ENCODE results near the gene GPATCH11.

The GPATCH11 gene

GRCh38 chr2:37142546-37142945, 58.2 kb downstream of the GPATCH11 start:
- no peaks in the 10 kb centered on the region for H3K27me3 ChIP-seq (replicated peaks; ENCODE audit: control insufficient read depth, insufficient read depth, low read length, poor library complexity, severe bottlenecking)
- H3K27ac ChIP-seq (ENCODE audit: insufficient read depth, low read length, poor library complexity, severe bottlenecking) = no peak overlapping the region
- peaks cover 37% of the 10 kb centered on the region for H3K36me3 ChIP-seq (ENCODE audit: control insufficient read depth, insufficient read depth, low read length)
- no peak overlapping the region for H3K4me3 ChIP-seq (ENCODE audit: insufficient read depth, low read depth, low read length, poor library complexity, severe bottlenecking)
- no peak for DNase-seq
- H3K9me3 ChIP-seq (ENCODE audit: control insufficient read depth, low read length) = no peaks in the 10 kb centered on the region
- no peaks in the 10 kb centered on the region for H3K4me1 ChIP-seq (ENCODE audit: control insufficient read depth, insufficient read depth, low read length, poor library complexity, severe bottlenecking)

GRCh38 chr2:37143974-37144373, 59.7 kb downstream of the GPATCH11 start:
- H3K9me3 ChIP-seq (ENCODE audit: control insufficient read depth, low read length) = no peaks in the 10 kb centered on the region
- no peak overlapping the region for H3K27ac ChIP-seq (ENCODE audit: insufficient read depth, low read length, poor library complexity, severe bottlenecking)
- H3K27me3 ChIP-seq (replicated peaks; ENCODE audit: control insufficient read depth, insufficient read depth, low read length, poor library complexity, severe bottlenecking) = no peaks in the 10 kb centered on the region
- H3K4me1 ChIP-seq (ENCODE audit: control insufficient read depth, insufficient read depth, low read length, poor library complexity, severe bottlenecking) = no peaks in the 10 kb centered on the region
- no peak for DNase-seq
- H3K4me3 ChIP-seq (ENCODE audit: insufficient read depth, low read depth, low read length, poor library complexity, severe bottlenecking) = no peak overlapping the region
- peaks cover 34% of the 10 kb centered on the region for H3K36me3 ChIP-seq (ENCODE audit: control insufficient read depth, insufficient read depth, low read length)

- Histone ChIP-seq H3K27me3 (replicated peaks; ENCODE audit: control insufficient read depth, insufficient read depth, low read length, poor library complexity, severe bottlenecking) (no peaks in the 10 kb centered on the region), H3K4me1 (ENCODE audit: control insufficient read depth, insufficient read depth, low read length, poor library complexity, severe bottlenecking) (peaks cover 10% of the 10 kb centered on the region), H3K36me3 (ENCODE audit: control insufficient read depth, insufficient read depth, low read length) (peaks cover 26% of the 10 kb centered on the region), H3K27ac (ENCODE audit: insufficient read depth, low read length, poor library complexity, severe bottlenecking) (no peak overlapping the region), H3K9me3 (ENCODE audit: control insufficient read depth, low read length) (no peaks in the 10 kb centered on the region), H3K4me3 (ENCODE audit: insufficient read depth, low read depth, low read length, poor library complexity, severe bottlenecking) (no peak overlapping the region)
- no peak for DNase-seq
Measured at GRCh38 chr2:37146062-37146461, 61.7 kb downstream of the GPATCH11 start.

GRCh38 chr2:37148325-37148724, 64.0 kb downstream of the GPATCH11 start:
- peaks cover 21% of the 10 kb centered on the region for H3K36me3 ChIP-seq (ENCODE audit: control insufficient read depth, insufficient read depth, low read length)
- DNase-seq = no peak
- no peak overlapping the region for H3K27ac ChIP-seq (ENCODE audit: insufficient read depth, low read length, poor library complexity, severe bottlenecking)
- no peaks in the 10 kb centered on the region for H3K27me3 ChIP-seq (replicated peaks; ENCODE audit: control insufficient read depth, insufficient read depth, low read length, poor library complexity, severe bottlenecking)
- H3K4me3 ChIP-seq (ENCODE audit: insufficient read depth, low read depth, low read length, poor library complexity, severe bottlenecking) = no peak overlapping the region
- no peaks in the 10 kb centered on the region for H3K9me3 ChIP-seq (ENCODE audit: control insufficient read depth, low read length)
- peaks cover 10% of the 10 kb centered on the region for H3K4me1 ChIP-seq (ENCODE audit: control insufficient read depth, insufficient read depth, low read length, poor library complexity, severe bottlenecking)
